HG03442 (cell line): ENCODE measurements around the gene PCNX2.

Experiments used
- ATAC-seq: cut with Tn5 transposase; IDR thresholded peaks from one replicate; pipeline ENCODE4 v1.9.1; 2021; ENCODE audit warnings: mild to moderate bottlenecking, moderate library complexity; ENCODE audit not compliant: unreplicated experiment

The PCNX2 gene

DNA sequence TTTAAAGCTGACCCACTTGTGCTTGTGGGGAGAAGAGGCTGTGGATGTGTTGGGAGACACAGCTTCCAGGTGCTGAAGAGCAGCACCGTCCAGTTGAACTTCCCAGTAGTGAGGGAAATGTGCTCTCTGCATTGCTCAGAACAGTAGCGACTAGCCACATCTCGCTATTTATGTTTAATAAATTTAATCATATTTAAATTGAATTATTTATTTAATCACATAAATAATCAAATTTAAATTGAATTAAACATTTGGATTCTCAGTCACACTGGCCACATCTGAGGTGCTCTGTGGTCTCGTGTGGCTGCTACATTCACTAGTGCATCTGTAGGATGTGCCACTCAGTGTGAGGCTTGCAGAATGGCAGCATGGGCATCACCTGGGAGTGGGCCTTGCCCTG lies 325.0 kb downstream of the PCNX2 start:
- no peak for ATAC-seq

DNA sequence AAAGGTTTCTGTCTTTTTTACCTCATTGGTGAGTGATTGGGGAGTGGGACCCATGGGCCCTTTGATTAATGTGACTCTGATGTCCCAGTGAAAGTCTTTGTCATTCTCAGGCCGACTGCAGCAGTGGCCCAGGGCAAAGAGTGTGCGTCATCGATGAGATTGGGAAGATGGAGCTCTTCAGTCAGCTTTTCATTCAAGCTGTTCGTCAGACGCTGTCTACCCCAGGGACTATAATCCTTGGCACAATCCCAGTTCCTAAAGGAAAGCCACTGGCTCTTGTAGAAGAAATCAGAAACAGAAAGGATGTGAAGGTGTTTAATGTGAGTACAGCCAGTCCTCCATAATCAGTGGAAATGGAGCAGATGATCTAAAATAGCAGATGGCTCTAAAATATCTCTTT lies 325.7 kb downstream of the PCNX2 start:
- no peak for ATAC-seq

DNA sequence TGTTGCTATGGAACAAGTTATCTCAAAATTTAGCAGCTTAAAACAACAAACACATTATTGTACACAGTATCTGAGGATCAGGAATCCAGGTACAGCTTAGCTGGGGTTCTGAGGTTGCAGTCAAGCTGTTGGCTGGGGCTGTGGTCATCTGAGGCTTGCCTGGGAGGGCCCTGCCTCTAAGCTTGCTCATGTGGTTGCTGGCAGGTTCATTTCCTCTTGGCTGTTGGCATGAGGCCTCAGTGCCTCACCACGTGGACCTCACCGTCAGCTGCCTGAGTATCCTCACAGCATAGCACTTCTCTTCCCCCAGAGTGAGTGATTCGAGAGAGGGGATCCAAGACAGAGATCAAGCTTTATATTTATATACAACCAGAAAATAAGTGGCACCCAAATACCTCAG lies 326.6 kb downstream of the PCNX2 start:
- no peak for ATAC-seq

DNA sequence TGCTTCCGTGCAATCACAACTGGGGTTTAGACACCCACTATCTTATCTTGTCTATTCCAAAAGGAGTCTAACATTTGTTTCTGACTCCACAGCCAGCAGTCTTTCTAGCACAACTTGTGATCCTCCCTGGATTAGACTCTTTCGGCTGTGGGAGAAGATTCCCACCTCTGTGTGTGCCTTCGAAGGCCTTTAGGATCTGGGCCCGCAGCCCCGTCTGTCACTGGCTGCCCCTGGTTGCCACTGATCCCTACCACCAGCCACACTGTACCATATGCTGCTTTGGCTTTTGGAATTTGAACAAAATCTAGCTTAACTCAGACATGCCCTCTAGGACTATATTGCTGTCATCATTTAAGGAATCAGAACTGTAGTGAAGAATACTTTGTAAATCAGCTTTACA lies 327.1 kb downstream of the PCNX2 start:
- ATAC-seq: no peak

DNA sequence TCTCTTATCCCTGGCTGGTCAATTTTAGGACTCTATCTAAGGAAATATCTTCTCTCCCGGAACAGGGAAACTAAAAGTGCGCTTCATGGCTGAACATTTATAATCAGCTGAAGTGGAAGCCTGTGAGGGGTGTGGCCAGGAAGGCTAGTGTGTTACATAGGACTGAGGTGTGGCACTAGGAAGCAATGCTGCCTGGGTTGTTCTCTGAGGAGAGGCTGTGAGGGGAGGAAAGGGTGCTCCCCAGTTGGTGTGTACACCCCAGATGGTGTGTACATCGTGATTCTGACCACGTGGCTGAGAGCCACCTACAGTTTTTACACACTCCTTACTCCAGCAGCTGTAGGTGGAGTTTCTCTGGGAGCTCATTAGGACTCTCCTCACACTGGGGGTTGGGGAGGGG lies 328.9 kb downstream of the PCNX2 start:
- ATAC-seq: no peak

DNA sequence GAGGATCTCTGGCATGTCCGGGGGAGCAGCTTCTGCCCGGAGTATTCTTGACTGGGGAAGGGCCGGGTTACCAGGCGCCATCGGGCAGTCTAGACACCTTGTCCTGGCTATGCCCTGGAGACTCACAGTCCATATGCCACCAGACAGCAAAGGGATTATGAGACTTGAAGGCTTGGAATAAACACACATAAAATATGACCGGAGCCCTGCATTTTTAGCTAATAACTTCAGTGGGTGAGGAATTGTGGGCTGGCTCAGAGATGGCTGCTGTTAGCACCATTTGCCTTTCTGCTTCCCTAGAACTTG lies 329.7 kb downstream of the PCNX2 start:
- no peak for ATAC-seq

DNA sequence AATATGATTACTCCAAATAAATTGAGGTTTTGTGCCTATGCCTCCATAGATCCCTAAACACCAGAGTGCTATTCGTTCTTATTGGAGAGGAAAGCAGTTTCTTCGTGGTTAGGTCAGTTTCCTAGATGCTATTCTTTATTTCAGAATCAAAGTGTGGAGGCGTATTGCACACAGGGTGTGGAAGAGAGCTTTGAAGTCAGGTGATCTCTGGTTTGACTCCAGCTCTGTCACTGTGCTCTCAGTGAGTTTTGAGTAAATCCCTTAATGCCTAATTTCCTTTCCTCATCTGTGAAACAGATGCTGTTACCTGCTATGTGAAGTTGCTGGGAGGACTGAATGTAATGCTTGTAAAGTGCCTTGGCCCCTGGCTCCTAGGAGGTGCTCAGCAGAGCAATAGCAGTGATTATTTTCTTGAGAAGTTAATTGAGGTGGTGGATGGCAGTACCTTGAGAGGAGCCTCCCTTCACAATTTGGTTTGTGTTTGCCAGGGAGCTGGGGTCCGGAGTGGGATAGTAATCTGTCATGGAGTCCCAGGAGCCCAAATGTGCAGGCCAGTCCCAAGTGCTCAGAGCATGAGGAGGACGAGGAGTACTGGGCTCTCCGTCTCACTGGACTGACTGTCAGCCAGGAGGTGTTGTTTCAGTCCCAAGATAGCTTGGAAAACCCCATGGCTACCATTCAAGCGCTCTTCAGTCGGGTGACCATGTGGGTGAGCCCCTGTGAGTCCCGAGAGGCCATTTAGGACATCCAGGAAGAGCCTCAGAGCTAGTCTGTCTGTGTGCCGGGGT lies 330.2 kb downstream of the PCNX2 start:
- ATAC-seq: peak; percentile 59

DNA sequence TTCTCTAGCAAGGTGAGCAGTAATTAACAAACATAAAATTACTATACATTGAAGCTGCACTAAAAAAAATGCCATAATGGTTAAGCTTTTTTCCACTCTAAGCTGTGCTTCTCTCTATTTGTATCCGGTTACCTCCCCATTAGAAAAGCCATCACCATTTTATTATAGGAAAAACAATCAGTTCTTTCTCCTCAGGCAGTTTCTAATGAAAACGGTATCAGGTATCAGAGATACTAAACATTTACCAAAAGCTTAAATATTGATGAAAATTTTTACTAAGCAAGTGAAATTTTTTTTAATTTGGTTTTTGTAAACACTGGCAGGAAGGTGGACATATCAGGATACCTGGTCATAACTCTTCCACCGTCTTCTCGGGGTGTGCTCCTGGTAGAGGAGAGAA lies 330.9 kb downstream of the PCNX2 start:
- no peak for ATAC-seq

DNA sequence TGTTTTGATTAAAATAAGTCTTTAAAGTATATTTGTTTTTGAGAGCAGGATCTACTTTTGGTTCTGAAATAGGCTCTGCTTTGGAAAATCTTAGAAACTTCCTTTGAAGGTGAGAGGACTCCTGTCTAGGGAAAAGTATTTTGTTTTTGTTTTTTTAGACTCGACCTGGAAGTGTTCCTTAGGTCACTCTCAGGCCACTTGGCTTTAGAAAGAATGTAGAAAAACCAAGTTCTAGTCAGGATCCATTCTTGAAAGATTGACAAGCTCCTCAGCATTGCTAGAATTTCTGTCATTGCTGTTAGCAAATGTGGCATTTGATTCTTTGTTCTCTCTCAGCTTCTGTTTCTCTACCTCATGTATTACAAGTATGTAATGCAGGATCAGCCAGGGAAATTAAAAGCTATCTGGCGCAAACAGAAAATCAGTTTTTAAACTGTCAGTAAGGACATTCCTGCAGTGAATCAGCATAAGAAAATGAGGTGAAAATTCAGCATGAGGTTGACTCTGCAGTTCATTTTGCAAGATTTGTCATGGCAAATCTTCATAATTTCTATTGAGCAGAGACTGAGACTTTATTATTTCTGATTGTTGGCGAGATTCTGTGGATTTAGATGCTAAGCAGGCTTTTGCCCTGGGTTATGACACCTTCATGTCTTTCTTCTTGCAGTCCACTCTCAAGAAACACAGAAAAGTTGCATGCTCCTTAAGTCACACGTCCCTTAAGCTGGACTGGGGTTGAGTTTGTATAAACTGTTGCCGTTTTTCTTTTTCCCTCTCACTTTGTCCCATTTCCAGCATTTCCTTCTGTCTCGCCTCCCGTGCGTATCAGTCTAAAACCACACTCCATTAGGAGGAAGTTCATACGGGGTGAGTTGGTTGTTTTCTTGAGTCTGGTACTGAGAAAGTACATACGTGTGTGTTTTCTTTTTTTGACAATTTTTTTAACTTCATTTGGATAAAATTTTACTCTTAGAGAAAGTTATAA lies 332.5 kb downstream of the PCNX2 start:
- ATAC-seq: no peak

DNA sequence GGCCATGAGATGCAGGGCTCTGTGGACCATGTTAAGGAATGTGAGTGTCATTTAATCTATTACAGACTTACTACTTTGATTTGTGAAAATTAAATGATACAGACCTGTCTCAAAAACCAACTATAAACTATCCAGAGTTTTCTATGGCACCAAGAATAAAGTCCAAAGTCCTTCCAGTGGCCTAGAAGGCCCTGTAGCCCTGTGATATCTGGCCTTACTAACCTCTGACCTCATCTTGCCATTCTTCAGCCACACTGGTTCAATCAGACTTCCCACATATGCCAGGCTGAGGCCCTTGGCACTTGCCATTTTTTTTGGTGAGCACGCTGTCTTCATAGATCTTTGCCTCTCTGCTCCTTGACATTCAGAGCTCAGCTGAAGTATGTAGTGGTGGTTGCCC lies 337.5 kb downstream of the PCNX2 start:
- ATAC-seq: no peak

DNA sequence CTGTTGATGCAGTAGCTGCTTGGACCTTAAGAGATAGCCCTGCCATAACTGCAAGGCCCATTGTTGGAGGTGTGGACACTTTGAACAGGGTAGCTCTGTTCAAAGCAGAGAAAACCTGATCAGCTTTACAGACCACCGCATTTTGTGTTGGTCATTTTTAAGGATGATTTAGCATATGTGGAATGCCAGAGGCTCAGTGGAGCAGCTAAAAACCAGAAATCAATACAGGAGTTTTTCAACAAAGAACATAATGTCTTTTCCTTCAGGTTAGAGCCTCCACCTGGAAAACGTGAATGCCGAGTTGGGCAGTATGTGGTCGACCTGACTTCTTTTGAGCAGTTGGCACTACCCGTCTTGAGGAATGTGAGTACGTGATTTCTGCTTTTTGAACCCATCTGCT lies 339.4 kb downstream of the PCNX2 start:
- ATAC-seq: no peak

DNA sequence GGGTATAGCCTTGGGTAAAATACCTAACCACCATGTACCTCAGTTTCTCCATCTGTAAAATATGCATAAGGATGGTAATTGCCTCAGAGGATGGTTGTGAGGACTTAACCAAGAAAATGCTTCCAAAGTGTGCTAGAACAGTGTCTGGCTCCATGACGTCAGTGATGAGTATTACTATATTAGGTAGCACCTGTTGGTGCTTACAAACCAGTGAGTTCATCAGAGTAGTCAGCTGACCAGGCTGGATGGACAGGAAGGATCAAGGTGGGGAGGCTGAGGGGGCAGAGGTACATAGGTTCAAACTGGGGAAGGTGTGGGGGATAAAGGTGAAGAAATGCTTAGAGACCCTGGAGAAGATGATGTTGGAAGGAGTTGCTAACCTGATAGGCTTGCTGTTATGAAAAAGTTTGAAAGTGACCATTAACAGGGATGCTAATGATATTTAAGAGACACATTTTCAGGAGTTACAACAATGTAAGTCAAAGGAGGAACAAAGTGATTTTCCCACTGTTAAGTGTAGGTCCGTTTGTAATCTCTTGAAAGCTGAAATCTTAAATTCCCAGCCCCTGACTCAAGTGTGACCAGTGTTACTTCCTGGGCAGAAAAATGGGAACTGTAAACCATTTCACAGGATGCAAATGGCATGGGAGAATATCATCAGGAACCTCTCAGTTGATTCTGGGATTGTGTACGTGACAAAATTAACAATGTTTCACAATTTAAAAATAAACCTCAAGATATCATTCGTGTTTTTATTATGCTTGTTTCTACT lies 340.7 kb downstream of the PCNX2 start:
- no peak for ATAC-seq

DNA sequence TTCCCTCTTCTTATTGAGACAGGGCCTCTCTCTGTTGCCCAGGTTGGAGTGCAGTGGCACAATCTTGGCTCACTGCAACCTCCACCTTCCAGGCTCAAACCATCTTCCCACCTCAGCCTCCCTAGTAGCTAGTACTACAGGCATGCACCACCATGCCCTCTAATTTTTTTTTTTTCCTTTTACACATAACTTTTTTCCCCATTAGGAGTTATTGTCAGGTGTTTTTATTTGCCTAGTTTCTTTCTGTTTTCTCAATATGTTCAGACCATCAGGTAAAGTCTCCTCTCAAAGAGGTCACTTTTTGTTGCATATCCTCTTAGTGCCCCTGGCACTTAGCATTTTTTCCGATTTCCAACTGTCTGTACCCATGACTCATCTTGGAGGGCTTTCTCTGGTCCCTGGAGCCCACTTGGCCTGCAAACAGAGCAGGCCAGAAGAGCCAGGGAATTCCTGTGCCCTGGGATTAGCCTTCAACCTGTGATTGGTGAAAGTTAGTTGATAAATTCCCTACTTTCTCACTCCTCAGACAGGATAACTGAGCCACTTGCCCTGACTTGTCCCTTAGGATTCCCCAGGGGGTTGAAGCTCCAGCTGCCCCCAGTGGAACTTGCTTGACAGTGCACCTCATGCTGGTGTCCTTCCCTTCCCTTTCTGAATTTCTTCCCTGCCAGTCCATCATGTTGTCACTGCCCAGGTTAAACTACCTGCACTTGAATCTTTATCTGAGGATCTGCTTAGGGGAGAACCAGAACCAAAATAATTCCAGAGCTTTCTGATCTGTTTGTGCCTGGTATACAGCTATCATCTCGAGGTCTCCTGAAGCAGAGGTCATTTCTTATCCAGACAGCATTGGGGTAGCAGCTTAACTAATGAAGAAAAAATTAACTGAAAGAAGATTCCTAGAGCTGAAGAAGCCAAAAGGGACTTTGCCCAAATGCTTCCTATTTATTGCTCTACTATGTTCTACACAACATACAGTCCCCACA lies 342.7 kb downstream of the PCNX2 start:
- ATAC-seq: peak; percentile 54

DNA sequence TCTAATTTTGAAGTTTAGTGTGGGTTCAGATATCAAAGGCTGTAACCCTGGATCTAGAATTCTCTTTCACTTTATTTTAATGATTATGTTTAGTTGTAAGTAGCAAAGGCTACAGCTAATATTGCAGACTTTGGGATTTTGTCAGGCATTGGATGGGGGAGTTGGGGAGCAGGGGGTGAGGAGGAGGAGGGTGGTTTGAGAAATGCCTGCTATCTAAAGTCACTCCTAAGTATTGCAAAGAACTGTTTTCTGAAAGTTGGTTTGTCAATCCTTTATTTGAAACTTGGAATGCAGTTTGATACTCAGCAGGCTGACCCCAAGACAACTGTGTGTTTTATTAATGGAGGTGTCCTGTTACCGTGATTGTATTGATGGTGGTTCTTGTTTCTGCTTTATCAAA lies 343.9 kb downstream of the PCNX2 start:
- no peak for ATAC-seq

DNA sequence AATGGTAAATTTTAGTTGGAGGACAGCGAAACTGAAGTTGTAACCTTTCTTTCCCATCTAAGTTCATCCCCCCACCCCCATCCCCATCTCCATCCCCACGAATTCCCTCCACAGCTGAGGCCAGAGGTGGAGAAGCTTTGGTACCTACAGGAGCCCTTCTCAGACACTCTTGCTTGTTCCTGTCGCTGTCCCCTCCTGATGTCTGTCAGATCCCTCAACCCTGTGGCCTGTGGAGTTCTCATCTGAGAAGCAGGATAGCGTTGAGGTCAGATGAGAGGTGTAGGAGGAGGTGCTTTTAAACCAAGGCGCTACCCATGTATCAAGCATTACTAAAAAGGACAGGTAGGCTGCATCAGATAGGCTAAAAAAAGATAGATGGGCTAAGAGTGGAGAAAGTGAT lies 344.3 kb downstream of the PCNX2 start:
- peak; percentile 20 for ATAC-seq

DNA sequence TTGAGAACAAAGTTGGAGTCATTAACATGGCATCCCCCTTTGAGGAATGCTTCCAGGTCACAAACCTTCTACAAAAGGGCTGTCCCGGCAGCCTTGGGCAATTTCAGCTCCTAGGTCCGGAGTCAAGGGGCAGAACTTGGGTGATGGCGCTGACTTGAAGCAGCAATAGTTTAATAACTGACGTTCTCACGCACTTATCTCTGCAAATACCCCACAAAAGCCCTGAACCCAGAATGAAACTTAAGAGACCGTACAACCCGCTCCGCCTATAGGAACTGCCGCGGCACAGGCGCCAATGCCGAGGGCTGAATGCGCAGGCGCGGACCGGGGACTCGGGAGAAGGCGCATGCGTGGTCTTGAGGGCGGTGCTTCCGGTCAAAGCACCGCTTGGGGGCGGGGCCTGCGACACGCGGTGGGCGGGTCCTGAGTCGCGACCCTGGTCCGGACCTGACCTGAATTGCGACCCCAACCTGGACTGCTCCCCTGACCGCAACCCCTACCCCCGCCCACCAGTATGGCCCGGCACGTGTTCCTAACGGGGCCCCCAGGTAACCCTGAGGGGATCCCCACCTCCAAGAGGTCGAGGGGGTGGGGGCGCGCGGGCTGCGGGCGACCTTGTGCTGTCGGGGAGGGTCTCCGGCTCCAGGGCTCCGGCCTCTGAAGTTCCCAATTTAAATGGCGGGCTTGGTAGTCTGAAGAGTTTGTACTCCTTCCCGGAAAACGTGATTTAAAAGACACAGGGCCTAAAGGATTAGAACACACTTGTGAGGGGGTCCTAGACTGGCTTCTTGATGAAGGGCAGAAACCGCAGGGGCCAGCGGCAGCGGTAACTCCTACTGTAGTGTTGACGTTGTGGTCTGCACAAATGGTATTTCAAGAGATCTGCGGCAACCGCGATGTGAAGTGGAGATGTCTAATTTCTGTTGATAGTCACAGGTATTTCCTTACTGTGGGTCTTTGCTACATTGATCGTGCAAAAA lies 345.0 kb downstream of the PCNX2 start, which contains the start of gene NTPCR:
TSS of gene NTPCR (plus strand) at position 415 of the 980 bp plus-strand sequence. CDS start at position 515, 100 bp downstream.
- peak; percentile 83 for ATAC-seq

DNA sequence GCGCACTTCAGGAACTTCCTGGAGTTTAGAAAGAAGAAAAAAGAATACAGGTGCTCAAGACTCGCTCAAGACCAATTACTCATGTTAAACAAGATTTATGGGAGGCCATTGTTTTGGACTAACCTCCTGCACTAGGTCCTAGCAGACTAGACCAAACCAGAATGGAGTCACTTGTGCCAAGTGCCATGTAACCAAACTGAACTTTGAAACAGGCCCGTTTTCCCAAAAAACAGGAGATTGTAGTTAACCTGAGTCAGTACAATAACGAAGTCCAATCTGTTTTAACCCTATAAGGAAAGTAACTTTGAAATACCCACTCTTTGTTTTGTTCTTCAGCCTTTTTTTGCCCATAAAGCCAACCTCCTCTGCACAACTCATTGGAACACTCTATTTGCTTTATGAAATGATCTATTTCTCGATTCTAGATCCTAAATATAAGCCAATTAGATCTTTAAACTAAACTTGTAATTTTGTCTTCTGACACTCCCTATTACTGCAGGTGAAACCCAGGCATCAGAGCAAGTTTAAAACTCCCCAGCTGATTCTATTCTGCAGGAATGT lies 345.8 kb downstream of the PCNX2 start:
- ATAC-seq: no peak

DNA sequence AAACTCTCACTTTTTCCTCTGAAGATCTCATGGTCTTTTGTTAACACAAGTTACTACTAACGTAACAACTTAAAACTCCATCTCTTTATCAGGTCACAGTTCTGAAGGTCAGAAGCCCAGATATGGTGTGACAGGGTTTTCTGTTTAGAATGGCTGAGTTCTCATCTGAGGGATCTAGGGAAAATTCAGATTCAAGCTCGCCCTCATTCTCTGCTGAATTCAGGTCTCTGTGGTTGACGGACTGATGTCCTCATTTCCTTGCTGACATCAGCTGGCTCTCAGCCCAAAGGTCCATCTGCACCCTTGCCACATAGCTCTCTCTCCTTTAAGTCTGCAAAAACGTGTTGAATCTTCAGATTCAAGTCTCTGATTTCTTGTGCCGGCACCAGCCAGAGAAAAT lies 351.2 kb downstream of the PCNX2 start:
- no peak for ATAC-seq
